HG02623 (cell line): ENCODE measurements around the gene NIFK.

ENCODE experiments used
- ATAC-seq: cut with Tn5 transposase; IDR thresholded peaks from one replicate; pipeline ENCODE4 v1.9.1; 2021; ENCODE audit warnings: moderate library complexity; ENCODE audit not compliant: unreplicated experiment

NIFK gene

GRCh38 chr2:121736462-121737336, at the start of gene NIFK:
Gene NIFK, minus strand, starts transcription at chr2:121736875. Its CDS starts 25 bp downstream, at chr2:121736850.
- peak; percentile 92 for ATAC-seq

DNA sequence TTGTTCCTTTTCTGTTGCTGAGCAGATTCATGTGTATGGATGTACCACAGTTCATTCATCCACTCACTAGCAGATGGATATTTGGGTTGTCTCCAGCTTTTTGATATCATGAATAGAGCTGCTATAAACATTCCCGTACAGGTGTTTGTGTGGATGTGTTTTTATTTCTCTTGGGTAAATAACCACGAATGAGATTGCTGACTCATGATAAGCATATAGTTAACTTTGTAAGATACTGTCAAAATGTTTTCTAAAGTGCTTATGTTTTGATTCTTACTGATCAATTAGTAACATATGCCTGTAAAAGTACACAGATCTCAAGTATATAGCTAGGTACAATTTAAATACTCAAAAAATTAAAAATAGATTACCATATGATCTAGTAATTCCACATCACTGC, 46.5 kb upstream of the NIFK start:
- ATAC-seq = no peak

- ATAC-seq = no peak
These were observed 42.2 kb upstream of the NIFK start for GRCh38 chr2:121778741-121779487.

DNA sequence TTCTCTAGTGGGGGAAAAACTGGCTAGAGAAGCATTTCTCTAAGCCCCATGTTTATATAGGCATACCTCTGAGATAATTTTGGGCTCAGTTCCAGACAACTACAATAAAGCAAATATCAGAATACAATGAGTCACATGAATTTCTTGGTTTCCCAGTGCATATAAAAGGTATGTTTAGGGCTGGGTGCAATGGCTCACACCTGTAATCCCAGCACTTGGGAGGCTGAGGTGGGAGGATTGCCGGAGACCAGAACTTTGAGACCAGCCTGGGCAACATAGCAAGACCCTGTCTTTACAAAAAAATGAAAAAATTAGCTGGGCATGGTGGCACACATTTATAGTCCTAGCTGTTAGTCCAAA, 41.0 kb upstream of the NIFK start:
- no peak for ATAC-seq

DNA sequence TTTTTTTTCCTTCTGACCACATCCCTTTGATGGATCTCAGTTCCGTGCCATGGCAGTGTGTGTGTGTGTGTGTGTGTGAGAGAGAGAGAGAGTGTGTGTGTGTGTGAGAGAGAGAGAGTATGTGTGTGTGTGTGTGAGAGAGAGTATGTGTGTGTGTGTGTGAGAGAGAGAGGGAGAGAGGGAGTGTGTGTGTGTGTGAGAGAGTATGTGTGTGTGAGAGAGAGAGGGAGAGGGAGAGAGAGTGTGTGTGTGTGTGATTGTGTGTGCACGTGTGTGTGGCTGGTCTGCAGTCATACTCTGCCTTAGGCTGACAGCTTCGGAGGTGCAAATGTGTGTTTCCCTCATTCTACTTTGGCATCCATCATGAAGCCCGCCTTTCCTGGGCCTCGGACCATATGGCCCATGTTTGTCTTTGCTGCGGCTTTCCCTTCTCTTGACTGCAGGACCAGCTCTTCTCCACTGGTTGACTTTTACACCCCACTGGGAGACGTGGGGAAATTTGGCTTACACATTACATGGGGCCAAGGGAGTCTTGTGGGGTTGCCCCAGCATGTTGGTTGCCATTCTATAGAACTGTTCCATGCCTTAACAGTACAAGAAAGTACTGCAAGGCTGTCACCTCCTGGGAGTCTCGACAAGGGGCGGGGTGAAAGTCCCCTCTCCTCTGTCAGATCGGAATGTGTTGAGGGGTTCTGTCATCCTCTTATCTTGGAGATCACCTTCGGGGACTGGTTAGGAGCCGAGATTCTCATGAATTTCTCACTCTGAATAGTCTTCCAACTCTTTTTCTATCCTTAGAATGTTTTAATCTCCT, 40.4 kb upstream of the NIFK start:
- ATAC-seq = no peak

- no peak for ATAC-seq
These were observed 39.7 kb upstream of the NIFK start for GRCh38 chr2:121776361-121776760.

DNA sequence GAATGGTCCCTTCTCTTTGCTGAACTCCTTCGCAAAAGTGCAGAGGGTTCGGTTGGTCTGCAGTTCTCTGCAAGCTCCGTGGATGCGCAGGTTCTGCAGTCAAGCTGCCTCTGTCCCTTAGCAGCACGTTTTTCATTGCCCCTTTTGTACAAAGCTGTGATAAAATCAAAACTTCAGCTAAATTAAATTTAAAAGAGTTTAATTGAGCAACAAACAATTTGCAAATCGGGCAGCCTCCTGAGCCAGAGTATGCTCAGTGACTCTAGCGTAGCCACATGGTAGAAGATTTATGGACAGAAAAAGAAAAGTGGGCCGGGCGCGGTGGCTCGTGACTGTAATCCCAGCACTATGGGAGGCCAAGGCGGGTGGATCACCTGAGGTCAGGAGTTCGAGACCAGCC, 37.6 kb upstream of the NIFK start:
- ATAC-seq = no peak

- no peak for ATAC-seq
These were observed 35.5 kb upstream of the NIFK start for GRCh38 chr2:121771976-121772742.

DNA sequence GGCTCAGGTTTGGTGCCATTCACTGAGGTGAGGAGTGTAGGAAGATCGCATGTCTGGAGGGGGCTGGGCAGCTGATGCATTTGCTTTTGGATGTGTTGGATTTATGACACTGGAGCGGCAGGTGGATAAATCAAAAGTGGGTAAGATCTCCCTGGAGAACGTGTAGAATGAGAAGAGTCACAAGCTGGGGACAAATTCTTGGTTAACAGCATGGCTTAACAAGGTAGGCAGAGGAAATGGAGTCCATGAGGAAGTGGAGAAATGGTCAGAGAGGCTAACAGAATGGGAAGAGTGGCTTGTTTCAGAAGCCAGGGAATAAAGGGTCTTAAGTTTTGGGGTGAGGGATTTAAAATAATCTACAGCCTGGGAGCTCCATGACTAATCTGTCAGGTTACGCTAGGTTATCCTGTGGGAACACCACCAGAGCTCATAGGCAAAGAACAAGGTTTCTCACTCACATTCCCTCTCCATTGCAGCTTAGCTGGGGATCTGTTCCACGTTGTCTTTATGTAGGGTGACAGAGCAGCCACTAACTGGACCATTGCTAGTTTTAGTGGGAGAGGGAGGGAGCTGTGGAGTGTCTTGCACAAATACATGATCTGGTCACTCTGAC, 31.6 kb upstream of the NIFK start:
- ATAC-seq = no peak

- no peak for ATAC-seq
These were observed 29.9 kb upstream of the NIFK start for GRCh38 chr2:121766624-121767023.

- ATAC-seq = no peak
These were observed 28.1 kb upstream of the NIFK start for GRCh38 chr2:121764681-121765228.

GRCh38 chr2:121755237-121756111, 18.8 kb upstream of the NIFK start, which contains the start of gene TSN:
Gene TSN, plus strand, starts transcription at chr2:121755651. Its CDS starts 129 bp downstream, at chr2:121755780.
- ATAC-seq = peak; percentile 99

DNA sequence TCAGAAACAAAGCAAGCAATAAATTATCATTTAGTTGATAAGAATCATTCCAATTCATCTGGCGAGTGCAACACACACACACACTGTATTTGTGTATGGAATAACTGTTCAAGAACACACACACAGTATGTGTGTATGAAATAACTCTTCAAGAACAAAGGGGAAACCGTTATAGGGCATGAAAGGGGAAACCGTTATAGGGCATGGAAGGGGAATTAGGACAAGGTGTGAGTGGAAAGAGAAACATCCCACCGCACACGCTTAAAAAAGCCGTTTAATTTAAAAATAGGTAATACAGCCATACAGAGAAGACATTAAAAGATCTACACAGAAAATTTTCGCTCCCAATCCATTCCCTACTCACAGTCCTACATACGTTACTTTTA, 18.2 kb upstream of the NIFK start:
- no peak for ATAC-seq

DNA sequence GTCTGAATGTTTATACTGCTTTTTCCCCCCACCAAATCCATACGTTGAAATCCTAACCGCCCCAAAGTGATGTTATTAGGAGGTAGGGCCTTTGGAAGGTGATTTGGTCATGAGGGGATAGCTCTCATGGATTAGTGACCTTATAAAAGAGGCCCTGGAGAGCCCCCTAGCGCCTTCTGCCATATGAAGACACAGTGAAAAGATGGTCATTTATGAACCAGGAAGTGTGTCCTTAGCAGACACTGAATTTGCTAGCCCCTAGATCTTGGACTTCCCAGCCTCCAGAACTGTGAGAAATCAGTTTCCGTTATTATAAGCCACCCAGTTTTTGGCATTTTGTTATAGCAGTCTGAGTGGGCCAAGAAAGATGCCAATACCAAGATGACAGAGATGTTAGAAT, 11.5 kb upstream of the NIFK start:
- no peak for ATAC-seq

- ATAC-seq = no peak
These were observed 9.4 kb upstream of the NIFK start for GRCh38 chr2:121746071-121746578.

DNA sequence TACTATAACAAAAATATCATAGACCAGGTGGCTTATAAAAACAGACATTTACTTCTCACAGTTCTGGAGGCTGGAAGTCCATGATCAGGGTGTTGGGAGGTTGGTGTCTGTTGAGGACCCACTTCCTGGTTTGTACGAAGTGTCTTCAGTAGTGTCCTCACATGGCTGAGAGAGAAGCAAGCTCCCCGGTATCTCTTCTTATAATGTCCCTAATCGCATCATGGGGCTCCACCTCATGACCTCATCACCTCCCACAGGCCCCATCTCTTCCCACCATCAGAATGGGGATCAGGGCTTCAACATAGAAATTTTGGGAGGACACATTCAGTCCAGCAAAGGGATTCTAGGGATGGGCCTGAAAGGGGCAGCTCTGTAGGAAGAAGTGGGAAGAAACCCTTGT, 4.8 kb upstream of the NIFK start:
- ATAC-seq = no peak

- ATAC-seq = no peak
These were observed 4.3 kb upstream of the NIFK start for GRCh38 chr2:121740973-121741372.

GRCh38 chr2:121736140-121736461, 574 bp downstream of the NIFK start:
- ATAC-seq = no peak
